ENCODE measurements around the gene PAK4.

DNA sequence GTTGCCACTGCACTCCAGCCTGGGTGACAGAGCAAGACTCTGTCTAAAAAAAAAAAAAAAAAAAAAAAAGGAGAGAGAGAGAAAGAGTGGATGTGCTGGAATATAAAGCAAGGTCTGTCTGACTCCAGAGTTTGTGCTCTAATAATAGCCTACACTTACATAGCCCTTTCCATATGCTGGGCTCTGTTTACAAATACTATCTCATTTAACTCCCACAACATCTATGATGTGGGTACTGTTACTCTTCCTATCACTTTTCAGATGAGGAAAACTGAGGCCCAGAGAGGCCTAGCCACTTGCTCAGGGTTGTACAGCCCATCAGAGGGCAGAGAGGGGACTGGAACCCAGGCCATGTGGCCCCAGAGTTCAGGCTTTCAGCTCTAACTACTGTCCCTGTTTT lies 15.9 kb upstream of the PAK4 start:
- TF ChIP-seq POLR2A (IDR thresholded peaks at IDR 0.05; ENCODE audit: low read length) (no peak), GATA1 (IDR thresholded peaks at IDR 0.05; ENCODE audit: low read depth, low read length) (no peak)
